D721Med (cell line): ENCODE measurements around the gene VWA8.
"Not testable (repeated sequence)": the region's sequence is repeated elsewhere in the genome, so short reads cannot be mapped to it uniquely, and the experiment has no call there.

Source experiments
- DNase-seq: peaks from one replicate; pipeline ENCODE4 v3.0.0; 2011; ENCODE audit warnings: low spot score; ENCODE audit not compliant: insufficient read length
- FAIRE-seq: peaks from 2 replicates; lab custom pipeline; 2011; peaks lifted over from hg19 to GRCh38; lab: Jason Lieb, UNC
- TF ChIP-seq, protein P1 (sequence below): IDR thresholded peaks from 2 replicates; pipeline ENCODE4 v1.5.1; 2012; ENCODE audit warnings: mild to moderate bottlenecking, control low read depth; ENCODE audit not compliant: insufficient read depth; ENCODE audit errors: missing control alignments

Gene VWA8

DNA sequence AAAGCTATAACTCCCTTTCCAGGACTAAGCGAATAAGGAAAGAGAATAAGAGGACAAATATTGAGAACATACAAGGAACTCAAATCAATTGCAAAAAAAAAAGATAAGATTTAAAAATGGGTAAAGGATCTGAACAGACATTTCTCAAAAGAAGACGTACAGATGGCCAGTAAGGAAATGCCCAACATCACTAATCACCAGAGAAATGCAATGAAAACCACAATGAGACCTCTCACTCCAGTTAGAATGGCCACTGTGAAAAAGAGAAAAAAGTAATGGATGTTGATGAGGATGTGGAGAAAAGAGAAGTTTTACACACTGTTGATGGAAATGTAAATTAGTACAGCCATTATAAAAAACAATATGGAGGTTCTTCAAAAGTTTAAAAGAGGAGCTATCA, 63.8 kb downstream of the VWA8 start:
- TF ChIP-seq, protein P1, sequence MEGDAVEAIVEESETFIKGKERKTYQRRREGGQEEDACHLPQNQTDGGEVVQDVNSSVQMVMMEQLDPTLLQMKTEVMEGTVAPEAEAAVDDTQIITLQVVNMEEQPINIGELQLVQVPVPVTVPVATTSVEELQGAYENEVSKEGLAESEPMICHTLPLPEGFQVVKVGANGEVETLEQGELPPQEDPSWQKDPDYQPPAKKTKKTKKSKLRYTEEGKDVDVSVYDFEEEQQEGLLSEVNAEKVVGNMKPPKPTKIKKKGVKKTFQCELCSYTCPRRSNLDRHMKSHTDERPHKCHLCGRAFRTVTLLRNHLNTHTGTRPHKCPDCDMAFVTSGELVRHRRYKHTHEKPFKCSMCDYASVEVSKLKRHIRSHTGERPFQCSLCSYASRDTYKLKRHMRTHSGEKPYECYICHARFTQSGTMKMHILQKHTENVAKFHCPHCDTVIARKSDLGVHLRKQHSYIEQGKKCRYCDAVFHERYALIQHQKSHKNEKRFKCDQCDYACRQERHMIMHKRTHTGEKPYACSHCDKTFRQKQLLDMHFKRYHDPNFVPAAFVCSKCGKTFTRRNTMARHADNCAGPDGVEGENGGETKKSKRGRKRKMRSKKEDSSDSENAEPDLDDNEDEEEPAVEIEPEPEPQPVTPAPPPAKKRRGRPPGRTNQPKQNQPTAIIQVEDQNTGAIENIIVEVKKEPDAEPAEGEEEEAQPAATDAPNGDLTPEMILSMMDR = no peak
- DNase-seq (no peak), FAIRE-seq (no peak)

GRCh38 chr13:41895478-41895877, 65.4 kb downstream of the VWA8 start:
- TF ChIP-seq, protein P1 = no peak
- FAIRE-seq = no peak
- no peak for DNase-seq

GRCh38 chr13:41891119-41891518, 69.8 kb downstream of the VWA8 start:
- FAIRE-seq (no peak), DNase-seq (no peak)
- TF ChIP-seq, protein P1 = no peak

GRCh38 chr13:41883147-41883546, 77.8 kb downstream of the VWA8 start:
- FAIRE-seq (no peak), DNase-seq (no peak)
- TF ChIP-seq, protein P1 = no peak

DNA sequence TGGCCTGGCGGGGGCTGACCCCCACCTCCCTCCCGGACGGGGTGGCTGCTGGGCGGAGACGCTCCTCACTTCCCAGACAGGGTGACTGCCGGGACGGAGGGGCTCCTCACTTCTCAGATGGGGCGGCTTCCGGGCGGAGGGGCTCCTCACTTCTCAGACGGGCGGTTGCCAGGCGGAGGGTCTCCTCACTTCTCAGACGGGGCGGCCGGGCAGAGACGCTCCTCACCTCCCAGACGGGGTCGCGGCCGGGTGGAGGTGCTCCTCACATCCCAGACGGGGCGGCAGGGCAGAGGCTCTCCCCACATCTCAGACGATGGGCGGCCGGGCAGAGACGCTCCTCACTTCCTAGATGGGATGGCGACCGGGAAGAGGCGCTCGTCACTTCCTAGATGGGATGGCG, 79.0 kb downstream of the VWA8 start:
- FAIRE-seq, DNase-seq: not testable (repeated sequence)

DNA sequence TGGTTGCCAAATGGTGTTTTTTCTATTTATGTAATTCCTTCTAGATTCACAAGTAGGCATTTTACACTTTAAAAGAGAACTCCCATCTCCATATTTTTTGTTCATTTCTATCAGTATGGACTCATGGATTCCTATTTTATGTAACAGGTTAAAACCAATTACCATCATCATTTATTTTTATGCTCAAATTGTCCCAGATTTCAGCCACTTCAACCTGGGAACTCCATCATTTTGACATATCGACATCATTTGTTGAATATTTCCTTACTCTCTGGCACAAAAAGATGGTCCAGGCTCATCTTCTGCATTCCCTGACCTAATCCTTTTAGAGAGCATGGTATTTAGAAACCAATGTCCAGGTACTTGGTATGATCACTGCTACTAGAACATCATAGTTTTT, 79.9 kb downstream of the VWA8 start:
- no peak for FAIRE-seq
- DNase-seq = no peak
- TF ChIP-seq, protein P1 = no peak

- TF ChIP-seq, protein P1 = no peak
- FAIRE-seq (no peak), DNase-seq (no peak)
Measured at GRCh38 chr13:41864658-41865057, 96.3 kb downstream of the VWA8 start.

- FAIRE-seq, DNase-seq: not testable (repeated sequence)
Measured at GRCh38 chr13:41862659-41863058, 98.2 kb downstream of the VWA8 start.
